Ureter (tissue), 1 donor: Measurements from ENCODE around the gene WDR72. TPM values are rescaled to one million over a fixed set of nuclear protein-coding genes. Genes with fewer than 3 reads are reported as not detected.

Source experiments
- total RNA-seq: library from RNA; stranded (reverse); gene quantifications from one replicate; pipeline ENCODE4 v1.2.4, GENCODE V29; 2023
- donor health status: DM: yes; HTN: yes; CAD: no.

WDR72 gene
- total RNA-seq, 1 donor from 2014 or later: 1.1 TPM

Other genes starting within 250 kb of the WDR72 start
- gene UNC13C, start 218.8 kb upstream of the WDR72 start, total RNA-seq: 4.1 TPM